Liver (tissue), 9 donors: Measurements from ENCODE around the gene IRF2. TPM values are rescaled to one million over a fixed set of nuclear protein-coding genes. Genes with fewer than 3 reads are reported as not detected.

Source experiments
- DNase-seq: peaks from one replicate; pipeline ENCODE4 v3.0.0-alpha.2; 2017; ENCODE audit warnings: low spot score
- H3K27ac ChIP-seq, 2 donors: one replicate each; pipeline ENCODE4 v1.7.0; 2013; ENCODE audit warnings: inconsistent platforms in 2 of 2, low read length in 2 of 2, control low read depth in 1 of 2, low read depth in 1 of 2, mild to moderate bottlenecking in 1 of 2
- H3K27me3 ChIP-seq, 4 donors: one replicate each; pipeline versions ENCODE4 v1.6.1 to v1.7.0; 2013; ENCODE audit warnings: low read length in 3 of 4, inconsistent platforms in 1 of 4, mild to moderate bottlenecking in 1 of 4, moderate library complexity in 1 of 4; ENCODE audit not compliant: control insufficient read depth in 4 of 4, insufficient read depth in 4 of 4
- H3K36me3 ChIP-seq, 4 donors: one replicate each; pipeline versions ENCODE4 v1.6.1 to v1.7.0; 2013; ENCODE audit warnings: low read length in 3 of 4, mild to moderate bottlenecking in 3 of 4, low read depth in 1 of 4, moderate library complexity in 1 of 4; ENCODE audit not compliant: control insufficient read depth in 4 of 4, insufficient read depth in 3 of 4
- H3K4me1 ChIP-seq, 4 donors: one replicate each; pipeline versions ENCODE4 v1.6.1 to v1.7.0; 2013; ENCODE audit warnings: low read length in 3 of 4, mild to moderate bottlenecking in 3 of 4, moderate library complexity in 1 of 4; ENCODE audit not compliant: control insufficient read depth in 4 of 4, insufficient read depth in 4 of 4
- H3K4me3 ChIP-seq, 3 donors: one replicate each; pipeline versions ENCODE4 v1.6.1 to v1.7.0; 2013; ENCODE audit warnings: low read length in 3 of 3, control low read depth in 1 of 3, low read depth in 1 of 3, mild to moderate bottlenecking in 1 of 3
- H3K9ac ChIP-seq, 2 donors: one replicate each; pipeline ENCODE4 v1.7.0; 2013; ENCODE audit warnings: low read length in 2 of 2, mild to moderate bottlenecking in 2 of 2, moderate library complexity in 2 of 2, control low read depth in 1 of 2, low read depth in 1 of 2
- H3K9me3 ChIP-seq, 4 donors: one replicate each; pipeline versions ENCODE4 v1.6.1 to v1.7.0; 2013; ENCODE audit warnings: low read length in 3 of 4; ENCODE audit not compliant: control insufficient read depth in 4 of 4
- ATF3 ChIP-seq: IDR thresholded peaks from 2 replicates; pipeline ENCODE4 v1.6.1; 2016; ENCODE audit warnings: antibody characterized with exemption
- CTCF ChIP-seq: fragments of 150-350 bp; IDR thresholded peaks from 2 replicates; pipeline ENCODE4 v1.5.1; 2017; ENCODE audit warnings: improper control_type of control experiment, low read depth, low read length; ENCODE audit not compliant: missing input control
- EGR1 ChIP-seq, 2 donors: IDR thresholded peaks; 2 replicates each; pipeline ENCODE4 v1.6.1; 2016 to 2018; ENCODE audit warnings: antibody characterized with exemption in 2 of 2, low read depth in 2 of 2
- FOXA1 ChIP-seq: IDR thresholded peaks from 2 replicates; pipeline ENCODE4 v1.6.1; 2016; ENCODE audit warnings: antibody characterized with exemption
- FOXA2 ChIP-seq: IDR thresholded peaks from 2 replicates; pipeline ENCODE4 v1.6.1; 2016; ENCODE audit warnings: antibody characterized with exemption
- GABPA ChIP-seq, 2 donors: IDR thresholded peaks in 1 of 2; conservative IDR thresholded peaks in 1 of 2; 2 replicates each; pipeline ENCODE4 v1.6.1; 2016; ENCODE audit warnings: antibody characterized with exemption in 2 of 2, mild to moderate bottlenecking in 1 of 2, moderate library complexity in 1 of 2
- HNF4A ChIP-seq, 2 donors: conservative IDR thresholded peaks; 2 replicates each; pipeline ENCODE4 v1.6.1; 2016; ENCODE audit warnings: antibody characterized with exemption in 2 of 2, mild to moderate bottlenecking in 2 of 2
- HNF4G ChIP-seq: IDR thresholded peaks from 2 replicates; pipeline ENCODE4 v1.6.1; 2016; ENCODE audit warnings: antibody characterized with exemption
- JUND ChIP-seq, 2 donors: IDR thresholded peaks; 2 replicates each; pipeline ENCODE4 v1.6.1; 2016; ENCODE audit warnings: antibody characterized with exemption in 2 of 2
- MAX ChIP-seq: IDR thresholded peaks from 2 replicates; pipeline ENCODE4 v1.6.1; 2016; ENCODE audit warnings: antibody characterized with exemption
- NR2F2 ChIP-seq: IDR thresholded peaks from 2 replicates; pipeline ENCODE4 v1.6.1; 2016; ENCODE audit warnings: antibody characterized with exemption
- RAD21 ChIP-seq, 2 donors: IDR thresholded peaks; 2 replicates each; pipeline ENCODE4 v1.6.1; 2016; ENCODE audit warnings: antibody characterized with exemption in 2 of 2, mild to moderate bottlenecking in 2 of 2
- REST ChIP-seq: IDR thresholded peaks from 2 replicates; pipeline ENCODE4 v1.6.1; 2016; ENCODE audit warnings: antibody characterized with exemption, mild to moderate bottlenecking
- RXRA ChIP-seq, 2 donors: IDR thresholded peaks; 2 replicates each; pipeline ENCODE4 v1.6.1; 2017 to 2018; ENCODE audit warnings: antibody characterized with exemption in 2 of 2, mild to moderate bottlenecking in 1 of 2
- SP1 ChIP-seq: IDR thresholded peaks from 2 replicates; pipeline ENCODE4 v1.6.1; 2018; ENCODE audit warnings: antibody characterized with exemption, mild to moderate bottlenecking
- TAF1 ChIP-seq: conservative IDR thresholded peaks from 2 replicates; pipeline ENCODE4 v1.6.1; 2016; ENCODE audit warnings: antibody characterized with exemption, mild to moderate bottlenecking
- YY1 ChIP-seq: IDR thresholded peaks from 2 replicates; pipeline ENCODE4 v1.6.1; 2016; ENCODE audit warnings: antibody characterized with exemption, mild to moderate bottlenecking
- ZBTB33 ChIP-seq: IDR thresholded peaks from 2 replicates; pipeline ENCODE4 v1.6.1; 2016; ENCODE audit warnings: antibody characterized with exemption
- WGBS: extraction: QIAGEN DNeasy Blood & Tissue Kit; methylation state at CpG from one replicate; pipeline ENCODE4 v1.1.7; 2013; 5-methylcytosine and 5-hydroxymethylcytosine counted together
- polyA plus RNA-seq, 2 donors: library from polyadenylated mRNA; stranded (reverse) in 1 of 2; unstranded in 1 of 2; fragments of 200-250 nt in 1 of 2; fragments of >200 nt in 1 of 2; fragmentation: Nextera tagmentation in 1 of 2; extraction: Ambion mirVana in 1 of 2; gene quantifications; one replicate each; pipeline versions ENCODE4 v1.2.1 to v1.2.3, GENCODE V29; 2013 to 2015
- total RNA-seq, 2 donors: library from RNA; depleted of rRNA; stranded (reverse); fragments of >200 nt; gene quantifications; one replicate each; pipeline ENCODE4 v1.2.3, GENCODE V29; 2014
- donor health status: healthy.
- donor health status: healthy.
- donor health status: healthy.
- donor health status: healthy.
- donor health status: healthy.

IRF2 gene
- total and polyA plus RNA-seq, 4 donors = 12.9 to 25.5 (median 22.2) TPM

- TF ChIP-seq FOXA1 (no peak), FOXA2 (no peak), SP1 (no peak), MAX (no peak), TAF1 (no peak), HNF4A (conservative IDR thresholded peaks at IDR 0.05) (no peak), EGR1 (IDR thresholded peaks at IDR 0.05; ENCODE audit: low read depth in 2 of 2) (no peak), CTCF (no peak), NR2F2 (no peak), HNF4G (no peak), ATF3 (no peak), JUND (IDR thresholded peaks at IDR 0.05) (no peak), RAD21 (IDR thresholded peaks at IDR 0.05) (no peak), YY1 (no peak), RXRA (IDR thresholded peaks at IDR 0.05) (no peak), ZBTB33 (no peak), REST (no peak), GABPA (IDR thresholded peaks at IDR 0.05 in 1 of 2, conservative IDR thresholded peaks at IDR 0.05 in 1 of 2) (no peak)
- Histone ChIP-seq H3K4me1 (peaks cover 6 to 46% (median 31%) of the 10 kb centered on the region in 4 donors), H3K36me3 (no peaks in the 10 kb centered on the region), H3K27me3 (no peaks in the 10 kb centered on the region), H3K4me3 (no peak overlapping the region), H3K27ac (peak overlapping the region; percentile 65 to 93), H3K9me3 (no peaks in the 10 kb centered on the region), H3K9ac (no peak overlapping the region)
- no peak for DNase-seq
- 43% methylated on average over 9 of the region's 9 CpGs for WGBS
These were observed 3.0 kb upstream of the IRF2 start for GRCh38 chr4:184477201-184477999.
